ENCODE data around the gene LBH. TPM values are rescaled to one million over a fixed set of nuclear protein-coding genes. Genes with fewer than 3 reads are reported as not detected.

Gene LBH
- total RNA-seq, 2 donors from 2014 or later = 8.7 to 16.1 TPM

DNA sequence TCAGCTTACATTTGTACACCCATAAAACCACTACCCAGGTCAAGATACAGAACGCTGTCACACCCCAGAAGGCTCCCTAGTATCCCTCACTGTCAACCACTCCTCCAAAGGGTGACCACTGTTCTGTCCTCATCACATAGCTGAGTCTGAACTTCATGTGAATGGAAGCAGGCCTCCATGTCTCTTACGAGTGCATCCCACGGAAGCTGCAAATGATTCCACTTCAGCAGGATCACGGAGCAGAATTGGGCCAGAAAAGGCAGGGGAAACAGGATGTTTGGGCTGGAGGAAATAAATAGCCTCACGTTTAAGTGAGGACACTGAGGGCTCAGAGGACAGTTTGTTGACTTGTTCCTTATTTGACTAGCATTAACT lies 38.4 kb downstream of the LBH start:
- no peaks in the 10 kb centered on the region for H3K4me1 ChIP-seq
- no peak overlapping the region for H3K9ac ChIP-seq (ENCODE audit: low read depth in 2 of 2, low read length in 2 of 2)
- no peaks in the 10 kb centered on the region for H3K9me3 ChIP-seq
- H3K27ac ChIP-seq = no peak overlapping the region
- TF ChIP-seq, protein P1, sequence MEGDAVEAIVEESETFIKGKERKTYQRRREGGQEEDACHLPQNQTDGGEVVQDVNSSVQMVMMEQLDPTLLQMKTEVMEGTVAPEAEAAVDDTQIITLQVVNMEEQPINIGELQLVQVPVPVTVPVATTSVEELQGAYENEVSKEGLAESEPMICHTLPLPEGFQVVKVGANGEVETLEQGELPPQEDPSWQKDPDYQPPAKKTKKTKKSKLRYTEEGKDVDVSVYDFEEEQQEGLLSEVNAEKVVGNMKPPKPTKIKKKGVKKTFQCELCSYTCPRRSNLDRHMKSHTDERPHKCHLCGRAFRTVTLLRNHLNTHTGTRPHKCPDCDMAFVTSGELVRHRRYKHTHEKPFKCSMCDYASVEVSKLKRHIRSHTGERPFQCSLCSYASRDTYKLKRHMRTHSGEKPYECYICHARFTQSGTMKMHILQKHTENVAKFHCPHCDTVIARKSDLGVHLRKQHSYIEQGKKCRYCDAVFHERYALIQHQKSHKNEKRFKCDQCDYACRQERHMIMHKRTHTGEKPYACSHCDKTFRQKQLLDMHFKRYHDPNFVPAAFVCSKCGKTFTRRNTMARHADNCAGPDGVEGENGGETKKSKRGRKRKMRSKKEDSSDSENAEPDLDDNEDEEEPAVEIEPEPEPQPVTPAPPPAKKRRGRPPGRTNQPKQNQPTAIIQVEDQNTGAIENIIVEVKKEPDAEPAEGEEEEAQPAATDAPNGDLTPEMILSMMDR (IDR thresholded peaks at IDR 0.05) = no peak
- no peaks in the 10 kb centered on the region for H3K36me3 ChIP-seq
- no peaks in the 10 kb centered on the region for H3K27me3 ChIP-seq
- DNase-seq = no peak
- intact Hi-C loops (cut with DNase I) = no loop called here
- H3K4me3 ChIP-seq = no peak overlapping the region

- no peak overlapping the region for H3K9ac ChIP-seq (ENCODE audit: low read depth in 2 of 2, low read length in 2 of 2)
- intact Hi-C loops (cut with DNase I) = no loop called here
- H3K27ac ChIP-seq = no peak overlapping the region
- H3K27me3 ChIP-seq = no peaks in the 10 kb centered on the region
- DNase-seq = no peak
- no peaks in the 10 kb centered on the region for H3K36me3 ChIP-seq
- no peak overlapping the region for H3K4me3 ChIP-seq
- TF ChIP-seq, protein P1 (IDR thresholded peaks at IDR 0.05) = no peak
- H3K9me3 ChIP-seq = no peaks in the 10 kb centered on the region
- no peaks in the 10 kb centered on the region for H3K4me1 ChIP-seq
Observed at GRCh38 chr2:30270166-30270565, 38.8 kb downstream of the LBH start.

GRCh38 chr2:30271301-30271700 lies 40.0 kb downstream of the LBH start:
- no peaks in the 10 kb centered on the region for H3K4me1 ChIP-seq
- no peak for DNase-seq
- no peaks in the 10 kb centered on the region for H3K27me3 ChIP-seq

GRCh38 chr2:30272286-30272685 lies 41.0 kb downstream of the LBH start:
- intact Hi-C loops (cut with DNase I) = no loop called here
- Histone ChIP-seq H3K4me1 (no peaks in the 10 kb centered on the region), H3K4me3 (no peak overlapping the region), H3K9me3 (no peaks in the 10 kb centered on the region), H3K36me3 (no peaks in the 10 kb centered on the region), H3K27me3 (no peaks in the 10 kb centered on the region), H3K9ac (ENCODE audit: low read depth in 2 of 2, low read length in 2 of 2) (no peak overlapping the region), H3K27ac (no peak overlapping the region)
- TF ChIP-seq, protein P1 (IDR thresholded peaks at IDR 0.05) = no peak
- no peak for DNase-seq

More at GRCh38 chr2:30271301-30271700, 40.0 kb downstream of the LBH start:
- Histone ChIP-seq H3K36me3 (no peaks in the 10 kb centered on the region), H3K27ac (no peak overlapping the region), H3K9me3 (no peaks in the 10 kb centered on the region), H3K9ac (ENCODE audit: low read depth in 2 of 2, low read length in 2 of 2) (no peak overlapping the region), H3K4me3 (no peak overlapping the region)
- TF ChIP-seq, protein P1 (IDR thresholded peaks at IDR 0.05) = no peak
- intact Hi-C loops (cut with DNase I) = no loop called here

GRCh38 chr2:30272761-30273573 lies 41.6 kb downstream of the LBH start:
- Histone ChIP-seq H3K4me1 (no peaks in the 10 kb centered on the region), H3K4me3 (no peak overlapping the region), H3K36me3 (no peaks in the 10 kb centered on the region), H3K27ac (no peak overlapping the region), H3K27me3 (no peaks in the 10 kb centered on the region), H3K9me3 (no peaks in the 10 kb centered on the region), H3K9ac (ENCODE audit: low read depth in 2 of 2, low read length in 2 of 2) (no peak overlapping the region)
- intact Hi-C loops (cut with DNase I) = no loop called here
- TF ChIP-seq, protein P1 (IDR thresholded peaks at IDR 0.05) = no peak
- DNase-seq = no peak

Measured in colonic mucosa (tissue), 4 donors.